ENCODE measurements around the gene EPS8L3.

Gene EPS8L3

DNA sequence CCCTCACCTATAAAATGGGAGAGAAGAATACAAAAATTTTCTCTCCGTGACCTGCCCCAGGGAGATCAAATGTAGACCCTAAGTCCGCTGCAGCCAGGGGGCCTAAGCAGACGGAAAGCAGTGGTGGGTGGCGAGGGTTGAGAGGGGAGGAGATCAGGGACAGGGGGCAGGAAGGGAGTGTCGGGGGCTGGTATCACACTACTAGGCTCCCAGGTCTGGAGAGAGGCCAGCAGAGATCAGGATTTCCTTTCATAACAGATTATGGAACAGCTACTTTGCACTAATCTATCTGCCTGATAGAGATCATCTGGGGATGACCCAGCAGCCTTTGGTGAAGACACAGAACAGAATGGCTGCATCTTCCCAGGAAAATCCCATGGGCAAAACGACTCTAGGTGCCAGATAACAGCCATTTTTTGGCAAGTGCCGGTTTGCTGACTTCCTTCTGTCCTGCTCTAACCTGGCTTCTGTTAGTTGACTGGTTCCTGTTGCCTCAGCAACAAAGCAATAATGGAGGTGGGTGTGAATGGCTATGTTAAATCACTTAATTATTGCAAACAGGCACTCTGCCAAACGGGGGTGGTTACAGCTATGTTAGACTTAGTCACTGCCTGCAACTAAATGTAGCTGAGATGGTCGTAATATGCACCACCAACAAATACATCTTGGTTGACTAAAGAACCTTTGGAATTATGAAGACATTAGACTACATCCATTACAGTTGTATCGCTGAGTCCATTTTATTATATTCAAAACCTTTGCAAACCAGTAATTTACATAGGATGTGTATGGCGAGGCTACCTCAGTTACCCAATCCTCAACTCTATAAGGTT, 30.0 kb upstream of the EPS8L3 start:
- DNase-seq (ENCODE audit: low read depth in 2 of 3, low spot score in 1 of 3), result peak in 1 of 3 donors; percentile 18

DNA sequence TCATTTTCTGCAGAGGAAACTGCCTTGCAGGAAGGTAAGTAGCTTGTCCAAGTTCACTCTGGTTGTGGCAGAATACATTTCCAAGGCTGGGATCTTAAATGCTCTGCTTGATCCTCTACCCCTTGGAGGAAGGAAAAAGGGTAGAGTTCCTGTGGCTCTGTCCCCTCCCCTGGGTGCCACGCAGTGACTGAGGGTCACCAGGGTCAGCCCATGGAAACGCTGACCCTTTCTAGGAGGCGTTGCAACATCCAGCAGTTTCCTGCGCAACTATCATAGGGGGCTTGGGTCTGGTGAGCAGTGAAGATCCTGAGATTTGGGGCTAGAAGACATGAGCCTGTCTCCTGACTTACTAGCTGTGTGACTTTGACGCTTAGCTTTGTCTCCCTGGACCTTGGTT, 29.4 kb upstream of the EPS8L3 start:
- DNase-seq (ENCODE audit: low read depth in 2 of 3, low spot score in 1 of 3), result no peak

DNA sequence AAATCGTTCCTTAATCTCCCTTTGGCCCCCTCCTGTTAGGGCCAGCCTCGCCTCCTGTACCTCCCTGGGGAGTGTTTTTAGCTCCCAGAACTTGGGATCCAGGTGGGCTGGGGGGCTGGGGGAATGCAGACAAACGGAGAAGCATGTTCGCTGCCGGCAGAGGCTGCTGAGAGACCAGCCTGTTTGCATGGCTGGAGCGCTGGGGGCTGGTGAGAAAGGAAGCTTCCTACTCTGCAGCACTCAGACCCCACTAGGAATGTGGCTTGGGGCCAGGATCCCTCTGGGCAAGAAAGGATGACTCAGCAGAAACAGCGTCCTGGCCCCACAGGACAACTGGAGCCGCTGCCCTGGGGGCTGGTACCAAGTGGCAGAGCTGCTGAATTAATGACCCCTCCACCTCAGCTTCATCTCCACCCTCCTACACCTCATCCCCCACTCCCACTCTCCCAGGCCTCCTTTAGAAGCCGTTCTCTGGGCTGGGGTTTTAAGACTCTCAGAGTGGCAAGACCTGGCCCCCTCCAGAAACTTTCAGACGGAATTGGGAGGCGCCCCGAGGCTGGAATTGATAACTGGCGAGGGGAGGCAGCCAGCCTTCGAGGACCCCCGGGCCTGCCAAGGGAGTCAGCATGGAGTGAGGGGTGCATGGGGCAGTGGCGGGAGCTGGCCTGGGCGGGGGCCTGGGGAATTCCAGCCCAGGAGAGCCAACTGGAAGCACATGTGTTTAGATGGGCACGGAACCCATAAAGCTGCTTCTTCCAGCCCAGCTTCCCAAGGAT, 28.5 kb upstream of the EPS8L3 start:
- no peak for DNase-seq (ENCODE audit: low read depth in 2 of 3, low spot score in 1 of 3)

- DNase-seq (ENCODE audit: low read depth in 2 of 3, low spot score in 1 of 3), result no peak
Measured at GRCh38 chr1:109791495-109792043, 27.8 kb upstream of the EPS8L3 start.

- DNase-seq (ENCODE audit: low read depth in 2 of 3, low spot score in 1 of 3), result peak; percentile 67 to 74 (median 71)
Measured at GRCh38 chr1:109790735-109791494, 27.2 kb upstream of the EPS8L3 start.

- no peak for DNase-seq (ENCODE audit: low read depth in 2 of 3, low spot score in 1 of 3)
Measured at GRCh38 chr1:109790329-109790728, 26.6 kb upstream of the EPS8L3 start.

DNA sequence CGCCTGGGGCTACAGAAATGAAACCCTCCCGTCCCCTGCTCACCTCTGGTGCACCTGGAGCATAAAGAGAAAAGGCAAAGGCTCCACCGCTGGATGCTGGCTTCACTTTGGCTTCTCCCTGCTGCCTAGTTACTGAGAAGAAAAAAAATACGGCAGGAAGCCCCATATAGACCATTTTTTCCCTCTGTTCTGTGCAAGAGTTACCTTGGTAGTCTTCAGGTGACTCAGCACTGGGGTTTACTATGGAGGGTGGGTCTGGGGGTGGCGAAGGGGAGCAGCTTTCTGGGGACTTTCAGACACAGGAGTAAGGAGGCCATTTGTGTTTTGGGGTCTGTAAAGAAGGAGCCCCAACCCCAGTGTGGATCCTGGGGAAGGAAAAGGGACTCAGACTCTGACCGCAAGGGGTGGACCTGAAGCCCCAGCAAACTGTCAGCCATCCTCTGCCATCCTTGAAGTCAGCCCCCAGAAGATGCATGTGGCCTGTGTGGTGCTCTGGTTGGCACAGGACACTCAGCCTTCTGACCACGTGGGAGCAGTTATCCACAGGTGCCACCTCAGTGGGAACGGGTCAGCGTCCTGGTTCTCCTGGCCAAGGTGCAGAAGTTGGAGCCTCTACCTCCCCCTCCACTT, 25.9 kb upstream of the EPS8L3 start:
- no peak for DNase-seq (ENCODE audit: low read depth in 2 of 3, low spot score in 1 of 3)

GRCh38 chr1:109788695-109789521, 25.2 kb upstream of the EPS8L3 start:
- no peak for DNase-seq (ENCODE audit: low read depth in 2 of 3, low spot score in 1 of 3)

GRCh38 chr1:109787845-109788601, 24.3 kb upstream of the EPS8L3 start:
- DNase-seq (ENCODE audit: low read depth in 2 of 3, low spot score in 1 of 3), result no peak

DNA sequence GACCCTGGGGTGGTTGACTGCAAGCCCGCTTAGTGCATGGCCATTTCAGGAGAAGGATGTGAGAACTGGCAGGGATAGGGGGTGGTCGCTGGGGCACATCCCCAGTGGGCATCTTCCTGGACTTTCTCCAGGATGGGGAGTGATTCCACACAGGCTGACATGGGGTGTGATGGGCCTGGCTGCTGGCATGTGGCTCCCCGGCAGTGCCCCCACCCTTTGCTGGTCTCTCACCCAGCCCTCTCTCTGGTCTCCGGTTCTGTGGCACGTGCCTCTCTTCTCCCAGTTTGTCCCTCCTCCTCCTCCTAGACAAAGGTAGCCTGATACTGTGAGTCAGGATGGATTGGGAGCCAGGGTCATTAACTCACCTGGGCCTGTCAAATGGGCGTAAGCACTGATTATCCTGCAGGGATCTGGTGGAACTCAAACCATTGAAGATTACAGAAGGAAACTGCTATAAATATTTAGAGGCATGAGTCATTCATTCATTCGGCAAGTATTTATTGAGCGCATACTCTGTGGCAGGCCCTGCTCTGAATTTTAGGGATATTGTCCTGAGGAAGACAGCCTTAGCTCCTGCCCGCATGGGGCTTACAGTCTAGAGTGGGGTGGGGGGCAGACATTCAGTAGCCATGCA, 23.6 kb upstream of the EPS8L3 start:
- DNase-seq (ENCODE audit: low read depth in 2 of 3, low spot score in 1 of 3), result no peak

GRCh38 chr1:109786531-109787021, 22.9 kb upstream of the EPS8L3 start:
- no peak for DNase-seq (ENCODE audit: low read depth in 2 of 3, low spot score in 1 of 3)

DNA sequence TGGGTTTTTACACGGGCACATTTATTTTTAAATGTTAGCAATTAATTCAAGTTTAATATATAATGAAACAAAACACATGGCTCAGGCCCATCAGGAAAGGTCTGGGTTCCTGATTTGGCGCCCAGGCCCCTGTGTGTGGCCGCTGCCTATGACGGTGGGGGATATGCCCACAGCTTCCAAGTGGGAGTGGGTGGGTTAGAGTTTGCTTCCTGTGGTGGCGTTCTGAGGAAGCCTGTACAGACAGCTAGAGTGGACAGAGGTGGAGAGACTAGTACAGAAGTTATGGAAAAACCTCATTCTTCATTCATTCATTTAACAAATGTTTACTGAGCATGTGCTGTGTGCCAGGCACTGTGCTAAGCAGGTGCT, 22.4 kb upstream of the EPS8L3 start:
- no peak for DNase-seq (ENCODE audit: low read depth in 2 of 3, low spot score in 1 of 3)

DNA sequence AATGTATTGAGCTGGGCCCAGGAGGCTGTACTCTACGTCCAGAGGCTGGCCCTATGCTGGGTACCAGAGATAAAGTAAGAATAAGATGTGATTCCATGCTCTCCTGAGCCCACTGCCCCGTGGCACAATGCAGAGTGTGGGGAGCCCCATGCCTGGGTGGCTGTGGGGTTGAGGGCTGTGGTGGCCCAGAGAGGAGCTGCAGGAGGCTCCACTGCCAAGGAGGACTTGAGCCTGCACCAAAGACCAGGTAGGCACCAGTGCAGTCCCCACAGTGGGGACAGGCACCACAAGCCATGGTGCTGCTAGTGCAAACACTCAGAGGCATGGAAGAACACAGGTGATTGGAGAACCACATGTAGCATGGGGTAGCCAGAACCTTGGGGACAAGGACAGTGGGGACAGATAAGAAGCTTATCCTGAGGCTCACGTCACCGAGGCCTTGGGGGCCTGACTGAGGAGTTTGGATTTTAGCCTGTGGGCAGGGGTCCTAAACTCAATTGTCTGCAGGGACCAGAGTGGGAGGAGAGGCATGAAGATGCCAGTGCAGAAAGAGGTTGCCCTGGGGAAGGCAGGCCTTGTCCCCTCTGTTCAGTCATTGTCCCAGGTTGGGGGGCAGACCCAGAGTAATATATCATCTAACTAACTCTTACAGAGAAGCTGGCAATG, 21.9 kb upstream of the EPS8L3 start:
- DNase-seq (ENCODE audit: low read depth in 2 of 3, low spot score in 1 of 3), result no peak

DNA sequence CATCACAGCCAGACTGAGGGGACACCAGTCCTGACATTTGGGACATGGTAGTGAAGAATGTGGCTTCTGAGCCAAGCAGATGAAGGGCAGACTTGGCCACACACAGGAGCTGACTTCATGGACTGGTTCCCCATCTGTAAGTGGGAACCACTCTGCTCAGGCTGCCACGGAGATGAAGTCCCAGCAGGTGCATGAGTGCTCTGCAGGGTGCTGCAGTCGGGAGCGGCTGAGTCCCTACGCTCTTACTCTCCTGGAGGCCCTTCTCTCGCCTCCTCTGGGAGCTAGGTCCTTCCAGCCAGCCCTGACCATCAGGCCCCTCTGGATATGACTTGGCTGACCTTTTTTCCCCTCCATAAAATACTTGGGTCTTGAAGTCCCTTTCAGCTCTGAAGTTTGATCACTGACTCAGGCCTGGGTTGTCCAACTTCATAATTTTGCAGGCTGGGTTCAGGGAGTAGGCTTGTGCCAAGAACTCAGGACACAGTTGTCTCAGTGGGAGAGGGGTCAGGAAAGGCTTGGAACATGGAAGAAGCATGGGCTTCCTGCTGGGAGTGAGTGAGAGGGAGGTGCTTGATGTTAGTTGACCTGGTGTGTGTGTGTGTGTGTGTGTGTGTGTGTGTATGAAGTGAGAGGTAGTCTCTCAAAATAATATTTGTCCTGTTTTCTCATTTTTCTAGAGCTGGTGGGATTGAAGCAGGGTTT, 21.0 kb upstream of the EPS8L3 start:
- DNase-seq (ENCODE audit: low read depth in 2 of 3, low spot score in 1 of 3), result no peak

DNA sequence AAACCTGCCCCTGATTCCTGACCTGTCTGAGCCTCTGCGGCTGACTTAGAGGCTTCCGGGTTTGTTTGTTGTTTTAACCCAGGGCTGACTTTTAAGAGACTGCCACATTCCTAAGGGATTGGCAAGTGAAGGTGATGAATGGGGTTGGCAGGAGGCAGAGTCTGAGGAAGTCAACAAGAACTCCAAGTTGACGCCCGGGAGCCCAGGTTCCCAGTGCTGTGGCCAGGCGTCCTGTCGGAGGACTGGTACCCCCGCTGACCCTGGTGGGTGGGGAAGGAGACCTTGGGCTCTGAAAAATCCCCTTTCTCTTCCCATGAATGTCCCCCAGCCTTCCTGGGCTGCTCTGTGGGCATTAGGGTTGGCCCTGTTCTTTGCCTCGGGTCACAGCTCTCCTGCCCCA, 19.7 kb upstream of the EPS8L3 start:
- no peak for DNase-seq (ENCODE audit: low read depth in 2 of 3, low spot score in 1 of 3)

DNA sequence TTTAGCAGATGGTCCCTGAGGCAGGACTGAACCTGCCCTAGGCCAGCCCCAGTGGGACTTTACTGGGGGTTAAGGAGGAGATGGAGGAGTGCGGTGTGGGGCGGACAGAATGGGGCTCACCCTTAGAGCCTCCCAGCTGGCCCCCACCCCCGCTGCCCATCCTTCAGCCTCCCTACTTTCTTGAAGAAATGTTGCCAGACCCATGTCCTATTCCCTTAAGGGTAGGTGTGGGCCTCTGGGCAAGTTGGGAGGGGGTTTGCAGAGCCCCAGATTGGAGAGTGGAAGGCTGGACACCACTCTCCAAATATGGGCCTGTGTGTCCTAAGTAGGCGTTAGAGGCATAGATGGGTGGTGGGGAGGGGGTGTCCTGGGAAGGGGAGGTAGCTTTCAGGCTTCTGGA, 19.2 kb upstream of the EPS8L3 start:
- no peak for DNase-seq (ENCODE audit: low read depth in 2 of 3, low spot score in 1 of 3)

DNA sequence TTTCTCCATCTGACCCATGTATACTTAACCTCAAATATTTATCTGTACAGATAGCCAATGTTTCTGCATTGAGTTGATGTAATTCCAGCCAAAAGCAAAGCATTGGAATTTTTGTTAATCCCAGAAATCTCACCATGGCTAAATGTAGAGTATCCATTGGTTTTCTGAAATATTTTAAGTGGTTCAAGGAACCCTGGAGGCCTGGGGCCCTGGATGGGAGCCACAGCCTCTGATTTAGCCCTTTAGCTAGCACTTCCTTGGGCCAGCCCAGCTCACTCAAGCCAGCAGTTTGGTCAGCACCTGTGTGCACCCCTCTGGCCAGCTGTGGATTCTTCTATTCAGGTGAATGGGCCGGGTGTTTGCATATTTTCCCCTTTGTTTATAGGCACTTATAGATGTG, 18.8 kb upstream of the EPS8L3 start:
- no peak for DNase-seq (ENCODE audit: low read depth in 2 of 3, low spot score in 1 of 3)

GRCh38 chr1:109781806-109782205, 18.1 kb upstream of the EPS8L3 start:
- no peak for DNase-seq (ENCODE audit: low read depth in 2 of 3, low spot score in 1 of 3)

Data from stimulated activated CD4-positive, alpha-beta T cell treated with anti-CD3 and anti-CD28 coated beads, Interleukin-12 subunit alpha, Interleukin-12 subunit beta, amount 100 ng/mL, for 48 hours (primary cell).